ENCODE measurements around the gene ARHGEF28.

- no peak for TF ChIP-seq GABPA (IDR thresholded peaks at IDR 0.05; ENCODE audit: low read depth)
- no peak for TF ChIP-seq CTCF (IDR thresholded peaks at IDR 0.05; ENCODE audit: insufficient read depth, low read length)
- no peak for TF ChIP-seq REST (IDR thresholded peaks at IDR 0.05; ENCODE audit: insufficient replicate concordance, low read depth)
Observed at GRCh38 chr5:73946919-73947602, 321.1 kb downstream of the ARHGEF28 start.

All from HL-60 (cell line).